H9 (cell line): Measurements from ENCODE around the gene NKPD1. TPM values are rescaled to one million over a fixed set of nuclear protein-coding genes. Genes with fewer than 3 reads are reported as not detected.

Experiments
- DNase-seq: peaks from one replicate; pipeline ENCODE4 v3.0.0-alpha.2; 2017
- H2AFZ ChIP-seq: one replicate; pipeline ENCODE4 v1.6.1; 2013; ENCODE audit warnings: mild to moderate bottlenecking, low read length, control low read depth, moderate library complexity
- H2AK5ac ChIP-seq: 2 replicates; pipeline ENCODE4 v1.6.1; 2013; ENCODE audit warnings: low read length, control low read depth, mixed read lengths; ENCODE audit not compliant: insufficient read length
- H2BK120ac ChIP-seq: one replicate; pipeline ENCODE4 v1.6.1; 2013; ENCODE audit warnings: low read depth, mild to moderate bottlenecking, low read length, control low read depth, inconsistent platforms; ENCODE audit not compliant: poor library complexity, severe bottlenecking
- H2BK12ac ChIP-seq: 2 replicates; pipeline ENCODE4 v1.6.1; 2013; ENCODE audit warnings: low read length, control low read depth, mixed read lengths, low read depth; ENCODE audit not compliant: insufficient read length
- H2BK15ac ChIP-seq: 2 replicates; pipeline ENCODE4 v1.6.1; 2013; ENCODE audit warnings: low read depth, low read length, control low read depth
- H2BK20ac ChIP-seq: one replicate; pipeline ENCODE4 v1.6.1; 2013; ENCODE audit warnings: low read depth, mild to moderate bottlenecking, low read length, control low read depth, inconsistent platforms; ENCODE audit not compliant: poor library complexity, severe bottlenecking
- H2BK5ac ChIP-seq: 2 replicates; pipeline ENCODE4 v1.6.1; 2013; ENCODE audit warnings: low read length, control low read depth, mixed read lengths; ENCODE audit not compliant: insufficient read length
- H3K14ac ChIP-seq: 2 replicates; pipeline ENCODE4 v1.6.1; 2013; ENCODE audit warnings: low read length, control low read depth; ENCODE audit not compliant: insufficient read depth
- H3K18ac ChIP-seq: 2 replicates; pipeline ENCODE4 v1.6.1; 2013; ENCODE audit warnings: low read depth, mild to moderate bottlenecking, mixed read lengths, low read length, control low read depth; ENCODE audit not compliant: insufficient read length
- H3K23ac ChIP-seq: 2 replicates; pipeline ENCODE4 v1.6.1; 2013; ENCODE audit warnings: low read length, control low read depth, mixed read lengths, low read depth; ENCODE audit not compliant: insufficient read length
- H3K23me2 ChIP-seq: 2 replicates; pipeline ENCODE4 v1.6.1; 2013; ENCODE audit warnings: low read depth, mild to moderate bottlenecking, mixed read lengths, low read length, control low read depth; ENCODE audit not compliant: insufficient read length, poor library complexity, severe bottlenecking
- H3K27ac ChIP-seq: 2 replicates; pipeline ENCODE4 v1.5.1; 2013; ENCODE audit warnings: low read length, control low read depth, mixed read lengths, low read depth; ENCODE audit not compliant: insufficient read length
- H3K27me3 ChIP-seq: 2 replicates; pipeline ENCODE4 v1.6.1; 2013; ENCODE audit warnings: low read length, control low read depth, inconsistent platforms; ENCODE audit not compliant: insufficient read depth
- H3K4ac ChIP-seq: 2 replicates; pipeline ENCODE4 v1.6.1; 2013; ENCODE audit warnings: low read depth, mild to moderate bottlenecking, control low read depth, inconsistent platforms, low read length, moderate library complexity
- H3K4me1 ChIP-seq: 2 replicates; pipeline ENCODE4 v1.6.1; 2013; ENCODE audit warnings: low read length, control low read depth, inconsistent platforms; ENCODE audit not compliant: insufficient read depth
- H3K4me2 ChIP-seq: 2 replicates; pipeline ENCODE4 v1.6.1; 2013; ENCODE audit warnings: low read length, control low read depth, mixed read lengths; ENCODE audit not compliant: insufficient read length, insufficient read depth
- H3K56ac ChIP-seq: 2 replicates; pipeline ENCODE4 v1.6.1; 2013; ENCODE audit warnings: low read depth, mild to moderate bottlenecking, mixed read lengths, low read length, control low read depth; ENCODE audit not compliant: insufficient read length
- H3K79me1 ChIP-seq: 2 replicates; pipeline ENCODE4 v1.6.1; 2013; ENCODE audit warnings: low read depth, mild to moderate bottlenecking, moderate library complexity, low read length, control low read depth, inconsistent platforms; ENCODE audit not compliant: insufficient read depth, poor library complexity, severe bottlenecking
- H3K79me2 ChIP-seq: 2 replicates; pipeline ENCODE4 v1.6.1; 2013; ENCODE audit warnings: low read length, control low read depth, inconsistent platforms; ENCODE audit not compliant: insufficient read depth
- H3K9ac ChIP-seq: 2 replicates; pipeline ENCODE4 v1.6.1; 2013; ENCODE audit warnings: low read length, control low read depth, mixed read lengths; ENCODE audit not compliant: insufficient read length; ENCODE audit errors: extremely low read depth
- H3K9me3 ChIP-seq: one replicate; pipeline ENCODE4 v1.6.1; 2013; ENCODE audit warnings: low read depth, low read length, inconsistent platforms; ENCODE audit not compliant: control insufficient read depth
- H3T11ph ChIP-seq: one replicate; pipeline ENCODE4 v1.6.1; 2013; ENCODE audit warnings: mild to moderate bottlenecking, low read length, control low read depth, inconsistent platforms
- H4K20me1 ChIP-seq: one replicate; pipeline ENCODE4 v1.6.1; 2013; ENCODE audit not compliant: control insufficient read depth, insufficient read length, insufficient read depth
- H4K5ac ChIP-seq: 2 replicates; pipeline ENCODE4 v1.6.1; 2013; ENCODE audit warnings: low read depth, mild to moderate bottlenecking, mixed read lengths, low read length, control low read depth; ENCODE audit not compliant: insufficient read length
- H4K8ac ChIP-seq: replicated peaks from 2 replicates; pipeline ENCODE4 v1.6.1; 2013; ENCODE audit warnings: low read length, control low read depth, mixed read lengths, low read depth; ENCODE audit not compliant: insufficient read length
- H4K91ac ChIP-seq: 2 replicates; pipeline ENCODE4 v1.6.1; 2013; ENCODE audit warnings: low read depth, mild to moderate bottlenecking, moderate library complexity, mixed read lengths, low read length, control low read depth; ENCODE audit not compliant: insufficient read length
- H3K27ac Mint-ChIP-seq, 3 experiments: 2 replicates in 2 of 3; 3 replicates in 1 of 3; pipeline ENCODE4 v1.8.0; 2020 to 2021; ENCODE audit warnings: mixed read lengths in 3 of 3, mild to moderate bottlenecking in 1 of 3, moderate library complexity in 1 of 3
- H3K27me3 Mint-ChIP-seq: 2 replicates; pipeline ENCODE4 v1.8.0; 2021; ENCODE audit warnings: low read depth, mild to moderate bottlenecking, moderate library complexity, mixed read lengths
- H3K36me3 Mint-ChIP-seq, 3 experiments: 2 replicates in 2 of 3; 3 replicates in 1 of 3; pipeline ENCODE4 v1.8.0; 2020 to 2021; ENCODE audit warnings: low read depth in 3 of 3, mixed read lengths in 3 of 3; ENCODE audit not compliant: insufficient read depth in 1 of 3
- H3K4me1 Mint-ChIP-seq, 2 experiments: 2 replicates each; pipeline ENCODE4 v1.8.0; 2020; ENCODE audit warnings: mixed read lengths in 2 of 2
- H3K4me3 Mint-ChIP-seq, 2 experiments: 2 replicates in 1 of 2; 3 replicates in 1 of 2; pipeline ENCODE4 v1.8.0; 2020 to 2021; ENCODE audit warnings: mild to moderate bottlenecking in 2 of 2, mixed read lengths in 2 of 2, moderate library complexity in 1 of 2
- H3K9me3 Mint-ChIP-seq, 2 experiments: 2 replicates in 1 of 2; 3 replicates in 1 of 2; pipeline ENCODE4 v1.8.0; 2020; ENCODE audit warnings: mild to moderate bottlenecking in 2 of 2, mixed read lengths in 2 of 2, moderate library complexity in 1 of 2
- WGBS: extraction: QIAGEN DNeasy Blood & Tissue Kit; methylation state at CpG from one replicate; pipeline ENCODE4 v1.1.7; 2013; ENCODE audit warnings: missing lambda C conversion rate, low lambda C conversion rate, mixed read lengths; ENCODE audit not compliant: insufficient read length; ENCODE audit errors: extremely low coverage; 5-methylcytosine and 5-hydroxymethylcytosine counted together
- total RNA-seq: library from RNA; stranded (reverse); gene quantifications from 2 replicates; pipeline ENCODE4 v1.2.1, GENCODE V29; 2021
- TF ChIP-seq, protein P1 (sequence below): fragments of 200-600 bp; sonication (generic); conservative IDR thresholded peaks from 3 replicates; pipeline ENCODE4 v1.8.0; 2021; ENCODE audit warnings: antibody characterized with exemption, mild to moderate bottlenecking

Gene NKPD1
- total RNA-seq, 1 experiment from 2014 or later, result 0.17 TPM

DNA sequence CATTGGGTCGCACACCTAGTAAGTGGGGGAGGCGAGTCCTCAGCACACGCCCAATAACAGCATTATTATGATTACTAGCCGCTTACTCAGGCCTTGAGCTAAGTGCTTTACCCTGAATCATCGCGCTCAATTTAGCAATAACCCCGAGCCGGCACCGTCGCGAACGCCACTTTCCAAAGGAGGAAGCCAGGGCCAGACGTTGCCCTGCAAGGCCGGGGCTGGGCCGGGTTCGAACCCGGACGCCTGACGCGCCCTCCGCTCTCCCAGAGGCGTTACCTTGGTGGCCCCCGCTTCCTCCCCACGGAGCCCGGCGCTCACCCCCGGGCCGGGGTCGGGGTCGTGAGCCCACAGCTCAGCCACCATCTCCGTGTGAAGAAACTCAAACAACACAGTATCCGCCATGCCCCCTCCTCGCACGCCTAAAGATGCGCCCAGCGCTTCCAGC is 17.1 kb upstream of the NKPD1 start, which contains the start of gene TRAPPC6A:
TRAPPC6A (minus strand) TSS at position 421 of the 445 bp plus-strand sequence; CDS start at position 402, 19 bp downstream.
- Histone ChIP-seq H2BK20ac (no peak within 1 kb of the TSS), H3K27ac (no peak within 1 kb of the TSS), H2BK15ac (no peak within 1 kb of the TSS), H2AK5ac (no peak within 1 kb of the TSS), H3K56ac (no peak within 1 kb of the TSS), H2BK120ac (no peak within 1 kb of the TSS), H3K9ac (peak within 1 kb of the TSS; percentile 56), H4K91ac (no peak within 1 kb of the TSS), H3K23me2 (peaks cover 13% of the 10 kb centered on the region), H3K23ac (no peak within 1 kb of the TSS), H3K14ac (no peak within 1 kb of the TSS), H3T11ph (no peak within 1 kb of the TSS), H2BK5ac (no peak within 1 kb of the TSS), H3K4ac (no peak within 1 kb of the TSS), H2AFZ (no peak within 1 kb of the TSS), H3K4me1 (no peaks in the 10 kb centered on the region), H3K9me3 (no peaks in the 10 kb centered on the region), H3K79me1 (no peaks in the 10 kb centered on the region), H4K8ac (no peak within 1 kb of the TSS), H4K20me1 (no peaks in the 10 kb centered on the region), H3K79me2 (no peaks in the 10 kb centered on the region), H3K18ac (no peak within 1 kb of the TSS), H3K27me3 (no peaks in the 10 kb centered on the region), H4K5ac (no peak within 1 kb of the TSS), H3K4me2 (peak within 1 kb of the TSS; percentile 79), H2BK12ac (no peak within 1 kb of the TSS)
- peaks cover 0 to 4% (median 2%) of the 10 kb centered on the region in 3 experiments; a peak in 2 of 7 replicates for H3K36me3 Mint-ChIP-seq
- peak within 1 kb of the TSS; percentile 91 to 93 for H3K4me3 Mint-ChIP-seq
- no peaks in the 10 kb centered on the region for H3K9me3 Mint-ChIP-seq
- peak within 1 kb of the TSS; percentile 96 to 98 (median 96) for H3K27ac Mint-ChIP-seq
- peaks cover 3% of the 10 kb centered on the region; the same call in 1 of the 2 replicates for H3K27me3 Mint-ChIP-seq
- WGBS, result no CpG with 5 or more reads among the region's 36 CpGs
- DNase-seq, result no peak
- peaks cover 0 to 10% of the 10 kb centered on the region in 2 experiments; a peak in 3 of 4 replicates for H3K4me1 Mint-ChIP-seq
- TF ChIP-seq, protein P1, sequence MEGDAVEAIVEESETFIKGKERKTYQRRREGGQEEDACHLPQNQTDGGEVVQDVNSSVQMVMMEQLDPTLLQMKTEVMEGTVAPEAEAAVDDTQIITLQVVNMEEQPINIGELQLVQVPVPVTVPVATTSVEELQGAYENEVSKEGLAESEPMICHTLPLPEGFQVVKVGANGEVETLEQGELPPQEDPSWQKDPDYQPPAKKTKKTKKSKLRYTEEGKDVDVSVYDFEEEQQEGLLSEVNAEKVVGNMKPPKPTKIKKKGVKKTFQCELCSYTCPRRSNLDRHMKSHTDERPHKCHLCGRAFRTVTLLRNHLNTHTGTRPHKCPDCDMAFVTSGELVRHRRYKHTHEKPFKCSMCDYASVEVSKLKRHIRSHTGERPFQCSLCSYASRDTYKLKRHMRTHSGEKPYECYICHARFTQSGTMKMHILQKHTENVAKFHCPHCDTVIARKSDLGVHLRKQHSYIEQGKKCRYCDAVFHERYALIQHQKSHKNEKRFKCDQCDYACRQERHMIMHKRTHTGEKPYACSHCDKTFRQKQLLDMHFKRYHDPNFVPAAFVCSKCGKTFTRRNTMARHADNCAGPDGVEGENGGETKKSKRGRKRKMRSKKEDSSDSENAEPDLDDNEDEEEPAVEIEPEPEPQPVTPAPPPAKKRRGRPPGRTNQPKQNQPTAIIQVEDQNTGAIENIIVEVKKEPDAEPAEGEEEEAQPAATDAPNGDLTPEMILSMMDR, result no peak
